K562 (cell line): ENCODE measurements around the gene ATP6V1F. TPM values are rescaled to one million over a fixed set of nuclear protein-coding genes. Genes with fewer than 3 reads are reported as not detected.

Experiments used
- ARID1B ChIP-seq: fragments of 450-650 bp; IDR thresholded peaks from 2 replicates; pipeline ENCODE4 v1.6.1; 2016; ENCODE audit warnings: antibody characterized with exemption, mild to moderate bottlenecking, inconsistent platforms
- CEBPB ChIP-seq: fragments of 450-650 bp; IDR thresholded peaks from 2 replicates; pipeline ENCODE4 v1.6.1; 2016; ENCODE audit warnings: missing genetic modification characterization, missing compliant biosample characterization
- CHCHD3 ChIP-seq: fragments of 250-450 bp; sonication (Bioruptor Pico); IDR thresholded peaks from 2 replicates; pipeline ENCODE4 v2.1.2; 2022; ENCODE audit warnings: mild to moderate bottlenecking
- CTCF ChIP-seq, 3 experiments: IDR thresholded peaks in 2 of 3; conservative IDR thresholded peaks in 1 of 3; 2 replicates each; pipeline ENCODE4 v1.5.1; 2011 to 2012; ENCODE audit warnings: low read length in 3 of 3, mild to moderate bottlenecking in 3 of 3, control low read depth in 2 of 3, improper control_type of control experiment in 1 of 3, inconsistent platforms in 1 of 3, low read depth in 1 of 3, mixed read lengths in 1 of 3, moderate library complexity in 1 of 3; ENCODE audit not compliant: insufficient read depth in 2 of 3
- E4F1 ChIP-seq: fragments of 250-450 bp; sonication (Bioruptor Pico); IDR thresholded peaks from 2 replicates; pipeline ENCODE4 v1.5.0; 2021; ENCODE audit warnings: mild to moderate bottlenecking, borderline replicate concordance
- GTF2A2 ChIP-seq: IDR thresholded peaks from 2 replicates; pipeline ENCODE4 v1.6.1; 2016; ENCODE audit warnings: mild to moderate bottlenecking, missing genetic modification characterization, missing compliant biosample characterization
- GTF3C2 ChIP-seq: IDR thresholded peaks from 3 replicates; pipeline ENCODE4 v1.6.1; 2011; ENCODE audit warnings: borderline replicate concordance, mild to moderate bottlenecking, moderate library complexity; ENCODE audit not compliant: insufficient read length; ENCODE audit errors: extremely low read depth
- MLLT1 ChIP-seq, 2 experiments: fragments of 450-650 bp; IDR thresholded peaks; 2 replicates each; pipeline ENCODE4 v1.6.1; 2016
- MYC ChIP-seq, 2 experiments: fragments of 250-450 bp in 1 of 2; sonication (Bioruptor Pico) in 1 of 2; IDR thresholded peaks; 2 replicates each; pipeline versions ENCODE4 v1.5.1 to v1.6.1; 2012 to 2021; ENCODE audit warnings: low read depth in 2 of 2, borderline replicate concordance in 1 of 2, improper control_type of control experiment in 1 of 2, low read length in 1 of 2, mild to moderate bottlenecking in 1 of 2, moderate library complexity in 1 of 2
- NBN ChIP-seq: fragments of 450-650 bp; IDR thresholded peaks from 2 replicates; pipeline ENCODE4 v1.6.1; 2016; ENCODE audit warnings: low read depth, mild to moderate bottlenecking
- NEUROD1 ChIP-seq: fragments of 150-350 bp; IDR thresholded peaks from 2 replicates; pipeline ENCODE4 v1.6.1; 2014; ENCODE audit warnings: borderline replicate concordance, low read length, low read depth; ENCODE audit not compliant: partially characterized antibody
- SMAD1 ChIP-seq: fragments of 150-350 bp; IDR thresholded peaks from 2 replicates; pipeline ENCODE4 v1.6.1; 2014; ENCODE audit warnings: low read length, low read depth; ENCODE audit not compliant: partially characterized antibody
- SNRNP70 ChIP-seq: fragments of 200-400 bp; formaldehyde crosslinking; optimal IDR thresholded peaks from 2 replicates; pipeline ENCODE3; 2017; ENCODE audit warnings: low read depth, low read length
- SRSF7 ChIP-seq: fragments of 200-400 bp; formaldehyde crosslinking; optimal IDR thresholded peaks from 2 replicates; pipeline ENCODE3; 2017; ENCODE audit warnings: mild to moderate bottlenecking, low read depth, low read length
- STAT5A ChIP-seq: IDR thresholded peaks from 2 replicates; pipeline ENCODE4 v1.6.1; 2012; ENCODE audit warnings: low read length, inconsistent platforms, borderline replicate concordance
- ZFP30 ChIP-seq: fragments of 250-450 bp; sonication (Bioruptor Pico); IDR thresholded peaks from 2 replicates; pipeline ENCODE4 v1.8.0; 2022; ENCODE audit warnings: moderate library complexity, mild to moderate bottlenecking, inconsistent platforms, borderline replicate concordance
- ZNF124 ChIP-seq: sonication (generic); formaldehyde crosslinking; IDR thresholded peaks from 2 replicates; pipeline ENCODE4 v1.8.1; 2022; ENCODE audit warnings: missing genetic modification reagents
- ZNF696 ChIP-seq: fragments of 250-450 bp; sonication (Bioruptor Pico); conservative IDR thresholded peaks from 2 replicates; pipeline ENCODE4 v1.4.0; 2020; ENCODE audit warnings: mild to moderate bottlenecking, moderate library complexity
- polyA plus RNA-seq, 8 experiments: library from polyadenylated mRNA; depleted of rRNA in 4 of 8; stranded (reverse) in 5 of 8; unstranded in 3 of 8; fragments of >200 nt; fragmentation: Nextera tagmentation in 2 of 8; fragmentation: Illumina TruSeq in 1 of 8; extraction: Ambion mirVana in 2 of 8; extraction: Trizol in 1 of 8; gene quantifications; 2 replicates each; pipeline versions ENCODE4 v1.2.1 to v1.2.3, GENCODE V29; 2011 to 2014; ENCODE audit warnings: inconsistent platforms in 1 of 8, missing spikeins in 1 of 8
- total RNA-seq, 7 experiments: library from RNA; depleted of rRNA in 6 of 7; stranded (reverse); fragments of >200 nt in 6 of 7; fragmentation: Illumina TruSeq in 2 of 7; extraction: Trizol in 2 of 7; gene quantifications; 2 replicates each; pipeline versions ENCODE4 v1.2.1 to v1.2.3, GENCODE V29; 2011 to 2021; ENCODE audit warnings: low replicate concordance in 1 of 7

The ATP6V1F gene
- total and polyA plus RNA-seq, 9 of the 15 experiments (the other 6 are each of a cell fraction or from before 2014, with no cell fraction given), result 206 to 1,123 (median 542) TPM

GRCh38 chr7:128902761-128903585, 40.3 kb downstream of the ATP6V1F start (continued):
- TF ChIP-seq MLLT1 (IDR thresholded peaks at IDR 0.05), result no peak
- TF ChIP-seq CHCHD3, result no peak
- TF ChIP-seq ZNF124 (CRISPR knock-in tag), result no peak
- no peak for TF ChIP-seq ZFP30 (CRISPR knock-in tag)
- TF ChIP-seq CEBPB (tag), result no peak
- TF ChIP-seq SNRNP70, result no peak
- no peak for TF ChIP-seq GTF2A2 (tag)
- TF ChIP-seq ARID1B, result peak; percentile 61
- TF ChIP-seq E4F1 (CRISPR knock-in tag), result no peak
- no peak for TF ChIP-seq SMAD1
- TF ChIP-seq GTF3C2, result no peak
- TF ChIP-seq NBN, result no peak
- TF ChIP-seq STAT5A, result no peak
- no peak for TF ChIP-seq ZNF696 (CRISPR knock-in tag)
- TF ChIP-seq CTCF (IDR thresholded peaks at IDR 0.05 in 2 of 3, conservative IDR thresholded peaks at IDR 0.05 in 1 of 3; ENCODE audit: insufficient read depth in 2 of 3, low read depth in 1 of 3, low read length in 3 of 3), result no peak; a peak in 1 of 6 replicates
- no peak for TF ChIP-seq SRSF7
- TF ChIP-seq MYC (IDR thresholded peaks at IDR 0.05; ENCODE audit: low read depth, low read length), result no peak
- TF ChIP-seq MYC (CRISPR knock-in tag; IDR thresholded peaks at IDR 0.05; ENCODE audit: borderline replicate concordance, low read depth), result no peak
- no peak for TF ChIP-seq NEUROD1
